DLD1 (cell line): ENCODE data around the gene PIEZO1.
"Not testable (repeated sequence)": the region's sequence is repeated elsewhere in the genome, so short reads cannot be mapped to it uniquely, and the experiment has no call there.

ENCODE experiments used
- in situ Hi-C: cut with HindIII; loops from 2 replicates; pipeline ENCODE4 v1.10.0; 2017; ENCODE audit warnings: low sequenced_read_pairs

The PIEZO1 gene

GRCh38 chr16:88785106-88785924 lies at the start of gene PIEZO1:
PIEZO1 (minus strand) TSS chr16:88785220; CDS start chr16:88784964, 256 bp downstream.
- in situ Hi-C loops: no loop called here

DNA sequence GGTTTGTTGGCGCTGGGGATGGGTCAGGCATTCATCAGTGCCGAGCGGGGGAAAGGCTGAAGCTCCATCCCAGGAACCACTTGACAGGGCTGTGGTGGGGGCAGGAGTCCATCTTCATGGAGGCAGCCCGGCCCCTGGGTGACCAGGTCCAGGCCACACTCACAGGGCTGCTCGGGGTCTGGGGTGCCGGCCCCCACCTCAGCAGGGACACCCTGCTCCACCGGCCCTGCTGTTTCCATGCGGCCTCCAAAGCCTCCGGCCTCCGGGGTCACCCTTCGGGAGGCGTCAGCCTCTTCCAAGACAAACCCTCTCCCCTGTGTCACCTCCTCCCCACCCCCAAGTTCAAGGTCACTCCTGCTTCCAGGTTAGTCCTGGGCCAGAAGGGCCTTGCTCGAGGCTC lies 49.6 kb upstream of the PIEZO1 start:
- in situ Hi-C loops: no loop called here

DNA sequence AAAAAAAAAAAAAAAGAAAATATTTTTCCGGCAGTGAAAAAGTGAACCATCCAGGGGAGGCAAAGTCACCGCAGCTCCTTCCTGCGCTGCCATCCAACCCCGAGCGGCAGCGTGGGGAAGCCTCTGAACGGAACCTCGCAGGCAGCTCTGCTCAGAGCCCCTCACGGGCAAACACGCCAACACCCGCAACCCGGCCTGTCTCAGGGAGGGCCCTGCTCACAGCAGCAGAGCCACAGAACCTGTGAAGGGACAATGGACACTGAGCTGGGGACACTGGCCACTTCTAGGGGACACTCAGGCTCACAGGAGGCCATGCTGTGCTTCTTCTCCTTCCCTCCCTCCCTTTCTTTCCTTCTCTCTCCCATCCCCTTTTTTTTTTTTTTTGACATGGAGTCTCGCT lies 48.1 kb upstream of the PIEZO1 start:
- in situ Hi-C loops: no loop called here

DNA sequence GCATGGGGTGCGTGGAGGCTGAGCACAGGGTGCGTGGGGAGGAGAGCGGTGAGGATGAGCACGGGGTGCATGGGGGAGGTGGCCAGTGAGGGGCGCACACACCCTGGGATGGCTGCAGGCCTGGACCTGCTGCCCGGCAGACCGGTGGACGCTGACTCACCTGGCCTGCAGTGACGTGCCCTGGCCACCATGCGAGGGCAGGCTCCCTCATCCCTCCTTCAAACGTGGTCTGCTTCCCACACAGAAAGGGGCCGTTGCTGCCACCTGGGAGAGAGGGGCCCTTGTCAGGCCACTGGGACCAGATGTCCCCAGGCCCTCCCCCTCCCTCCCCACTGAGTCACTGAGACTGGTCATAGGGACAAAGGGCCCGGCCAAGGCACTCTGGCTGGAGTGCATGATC lies 46.8 kb upstream of the PIEZO1 start:
- in situ Hi-C loops: no loop called here

- in situ Hi-C loops: no loop called here
These were observed 45.8 kb upstream of the PIEZO1 start for GRCh38 chr16:88830783-88831182.

- in situ Hi-C loops: no loop called here
These were observed 45.2 kb upstream of the PIEZO1 start for GRCh38 chr16:88830258-88830657.

GRCh38 chr16:88828711-88829110 lies 43.7 kb upstream of the PIEZO1 start:
- in situ Hi-C loops: no loop called here

DNA sequence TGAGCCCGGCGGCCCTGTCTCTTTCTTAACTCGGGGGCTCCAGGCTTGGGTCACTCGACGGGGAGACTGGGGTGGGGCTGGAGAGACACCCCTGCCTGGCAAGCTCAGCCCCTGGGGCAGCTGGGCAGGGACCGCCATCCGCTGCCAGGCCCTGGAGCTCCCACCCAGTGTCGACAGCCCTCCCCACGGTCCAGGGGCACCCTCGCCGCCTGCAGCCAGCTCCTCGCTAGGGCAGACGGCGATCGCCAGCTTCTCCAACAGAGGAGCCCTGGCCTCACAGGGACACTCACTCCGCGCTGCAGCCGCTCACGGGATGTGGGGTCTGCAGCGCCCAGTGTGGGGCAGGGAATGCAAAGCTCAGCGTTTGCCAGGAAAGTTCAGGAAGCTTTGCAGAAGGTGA lies 42.7 kb upstream of the PIEZO1 start:
- in situ Hi-C loops: no loop called here

DNA sequence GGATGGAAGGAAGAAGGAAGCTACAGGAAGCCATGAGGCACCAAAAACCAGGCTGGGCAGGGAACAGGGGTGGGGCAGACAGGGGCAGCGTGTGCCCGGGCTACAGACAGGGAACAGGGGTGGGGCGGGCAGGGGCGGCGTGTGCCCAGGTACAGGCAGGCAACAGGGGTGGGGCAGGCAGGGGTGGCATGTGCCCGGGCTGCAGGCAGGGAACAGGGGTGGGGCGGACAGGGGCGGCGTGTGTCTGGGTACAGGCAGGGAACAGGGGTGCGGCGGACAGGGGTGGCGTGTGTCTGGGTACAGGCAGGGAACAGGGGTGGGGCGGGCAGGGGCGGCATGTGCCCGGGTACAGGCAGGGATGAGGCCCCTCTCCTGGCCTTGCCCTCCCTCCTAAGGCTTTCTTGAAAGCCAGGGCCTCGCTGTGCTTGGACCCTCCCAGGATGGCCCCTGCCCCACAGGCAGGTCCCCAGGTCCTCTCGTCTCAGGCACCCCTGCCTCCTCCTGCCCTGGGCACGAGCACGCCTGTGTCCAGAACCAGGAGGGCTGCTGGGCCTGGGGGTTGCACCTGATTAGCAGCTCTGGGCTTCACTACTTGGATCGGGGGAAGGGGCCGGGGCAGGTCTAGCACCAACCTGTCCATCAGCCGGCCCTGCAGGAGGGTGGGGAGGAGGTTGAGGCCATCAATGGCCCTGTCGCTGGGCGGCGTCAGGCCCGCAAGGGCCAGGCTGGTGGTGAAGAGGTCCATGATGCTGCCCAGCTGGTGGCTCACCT lies 41.2 kb upstream of the PIEZO1 start:
- in situ Hi-C loops: no loop called here

DNA sequence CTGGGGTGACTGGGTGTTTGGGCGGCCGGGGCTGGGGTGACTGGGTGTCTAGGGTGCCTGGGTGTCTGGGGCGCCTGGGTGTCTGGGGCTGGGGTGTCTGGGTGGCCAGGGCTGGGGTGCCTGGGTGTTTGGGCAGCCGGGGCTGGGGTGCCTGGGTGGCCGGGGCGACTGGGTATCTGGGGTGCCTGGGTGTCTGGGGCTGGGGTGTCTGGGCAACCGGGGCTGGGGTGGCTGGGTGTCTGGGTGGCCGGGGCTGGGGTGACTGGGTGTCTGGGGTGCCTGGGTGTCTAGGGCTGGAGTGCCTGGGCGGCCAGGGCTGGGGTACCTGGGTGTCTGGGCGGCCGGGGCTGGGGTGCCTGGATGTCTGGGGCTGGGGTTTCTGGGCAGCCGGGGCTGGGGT lies 40.1 kb upstream of the PIEZO1 start:
- in situ Hi-C loops: no loop called here

GRCh38 chr16:88824256-88825077 lies 39.4 kb upstream of the PIEZO1 start:
- in situ Hi-C loops: no loop called here

GRCh38 chr16:88823646-88824045 lies 38.6 kb upstream of the PIEZO1 start:
- in situ Hi-C loops: not testable (repeated sequence)

- in situ Hi-C loops: no loop called here
These were observed 37.4 kb upstream of the PIEZO1 start for GRCh38 chr16:88822281-88823040.

DNA sequence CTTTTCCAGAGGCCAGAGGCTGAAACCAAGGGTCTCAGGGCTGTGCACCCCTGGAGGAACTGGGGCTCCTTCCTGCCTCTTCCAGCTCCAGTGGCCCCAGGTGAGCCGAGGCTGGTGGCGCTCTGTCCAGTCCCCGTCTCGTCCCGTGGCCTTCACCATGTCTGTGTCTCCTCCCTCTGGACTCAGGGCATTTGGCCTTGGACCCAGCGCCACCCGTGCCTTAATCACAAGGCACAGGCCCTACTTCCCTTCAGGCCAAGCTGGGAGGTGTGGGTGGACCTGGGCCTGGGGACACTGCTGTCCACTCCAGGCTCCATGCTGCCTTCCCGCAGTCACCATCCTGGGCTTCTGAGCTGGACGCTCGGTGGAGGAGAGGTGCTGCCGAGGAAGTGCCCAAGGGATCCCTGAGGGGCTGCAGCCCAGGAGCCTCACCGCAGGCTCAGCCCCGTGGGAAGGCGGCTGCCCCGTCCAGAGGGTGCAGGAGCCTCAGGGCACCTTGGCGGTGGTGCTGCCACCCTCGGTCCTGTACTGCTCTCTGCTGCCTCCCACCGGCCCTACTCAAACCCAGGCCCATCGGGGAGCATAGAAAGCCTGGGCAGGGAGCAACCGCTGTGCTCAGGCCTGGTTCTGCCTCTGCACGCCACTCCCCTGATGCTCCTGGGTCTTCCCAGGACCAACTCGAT lies 36.3 kb upstream of the PIEZO1 start:
- in situ Hi-C loops: no loop called here

DNA sequence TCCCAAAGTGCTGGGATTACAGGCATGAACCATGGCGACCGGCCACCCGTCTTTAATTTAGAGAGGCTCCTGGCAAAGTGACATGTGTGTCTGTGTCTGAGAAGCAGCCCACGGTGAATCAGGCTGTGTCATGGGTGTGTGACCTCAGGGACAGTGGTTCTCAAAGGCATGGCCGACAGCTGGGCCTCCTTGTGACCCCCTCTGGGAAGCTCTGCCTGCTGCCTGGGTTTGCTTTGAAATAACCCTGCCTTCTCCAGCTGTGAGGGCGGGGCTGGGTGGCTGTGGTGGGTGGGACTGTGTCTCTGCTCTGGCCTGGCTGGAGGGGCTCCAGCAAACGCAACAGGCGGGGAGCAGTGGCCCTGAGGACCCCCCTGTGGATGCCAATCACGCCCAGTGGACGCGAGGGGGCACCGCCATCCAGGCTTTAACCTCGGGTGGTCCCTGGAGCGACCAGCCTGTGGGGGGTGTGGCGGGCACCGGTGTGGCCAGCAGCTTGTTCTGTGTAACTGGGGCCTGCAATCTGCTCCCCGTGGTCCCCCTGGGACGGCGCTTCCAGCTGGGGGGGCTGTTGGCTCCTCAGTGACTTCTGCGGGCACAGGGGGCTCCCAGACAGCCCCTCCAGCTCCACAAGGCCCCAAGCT lies 35.5 kb upstream of the PIEZO1 start:
- in situ Hi-C loops: no loop called here

- in situ Hi-C loops: no loop called here
These were observed 34.1 kb upstream of the PIEZO1 start for GRCh38 chr16:88819126-88819525.

GRCh38 chr16:88818575-88818874 lies 33.5 kb upstream of the PIEZO1 start:
- in situ Hi-C loops: no loop called here

- in situ Hi-C loops: no loop called here
These were observed 33.0 kb upstream of the PIEZO1 start for GRCh38 chr16:88817785-88818574.
